ENCODE data around the gene HOXC4. TPM values are rescaled to one million over a fixed set of nuclear protein-coding genes. Genes with fewer than 3 reads are reported as not detected.

Gene HOXC4
- polyA plus RNA-seq, 2 of the 4 experiments (the other 2 are of a cell fraction), result 1.3 to 4.0 TPM

DNA sequence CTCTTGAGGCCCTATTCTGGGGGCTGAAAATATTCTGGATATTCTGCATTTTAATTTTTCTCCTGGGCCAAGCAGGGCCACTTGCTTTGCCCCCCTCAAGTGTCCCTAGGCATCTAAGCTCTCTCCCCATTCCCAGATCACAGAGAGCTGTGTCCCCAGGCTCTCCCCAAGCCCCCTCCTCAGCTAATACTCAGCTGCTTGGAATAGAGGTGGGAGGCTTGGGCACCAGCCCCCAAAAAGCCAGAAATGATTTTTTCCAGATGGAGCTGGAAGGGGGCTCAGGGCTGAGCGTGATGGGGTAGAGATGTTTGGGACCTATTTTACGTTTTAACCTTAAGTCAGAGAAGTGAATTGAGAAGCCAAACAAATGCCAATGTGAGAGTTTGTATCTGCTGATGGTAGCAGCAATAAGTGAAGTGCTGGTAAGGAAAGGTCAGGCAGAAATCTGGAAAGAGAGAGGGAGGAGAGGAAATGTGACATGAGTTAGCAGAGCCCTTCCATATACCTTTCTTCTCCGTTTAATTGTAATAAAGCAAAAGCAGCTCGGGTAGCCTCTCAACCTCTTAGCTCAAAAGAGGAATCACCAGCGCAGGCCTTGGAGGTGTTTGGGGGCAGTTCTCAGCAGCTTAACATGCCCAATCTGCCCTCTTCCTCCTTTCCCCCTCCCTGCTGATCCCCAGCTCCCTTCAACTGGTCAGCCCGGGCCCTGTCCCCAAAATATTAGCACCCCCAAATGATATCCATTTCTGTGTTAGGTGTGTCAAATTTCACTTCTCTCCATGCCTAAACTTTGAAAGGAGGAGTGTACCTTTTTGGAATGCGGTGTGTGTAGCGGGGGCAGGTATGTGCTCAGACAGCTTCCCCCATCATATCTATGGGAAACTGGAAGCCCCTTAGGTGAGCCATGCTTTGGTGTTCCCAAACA lies 30.4 kb upstream of the HOXC4 start:
- H3K4me3 ChIP-seq, result no peak overlapping the region
- peaks cover 41% of the 10 kb centered on the region for H3K4me1 ChIP-seq
- DNase-seq (ENCODE audit: low read depth in 1 of 2, low spot score in 1 of 2) (no peak), ATAC-seq (no peak), FAIRE-seq (no peak)
- no peaks in the 10 kb centered on the region for H3K9me3 ChIP-seq
- WGBS (ENCODE audit: missing lambda C conversion rate), result 83% methylated on average over 8 of the region's 8 CpGs
- ChIA-PET POLR2A (interaction anchor here (1.1 kb wide), 1 partner anchor 14 kb away, joined by 5 read pairs; the partner anchor contains the start of gene HOXC8), CTCF (interaction anchor here (0.9 to 27.9 kb wide), 13 partner anchors 8 to 276 kb away, joined by 3 to 476 read pairs (median 8); partner anchors contain the start of genes HOXC5, HOXC8 and SMUG1)
- H3K27ac ChIP-seq, result no peak overlapping the region
- TF ChIP-seq SMC3 (IDR thresholded peaks at IDR 0.05), result no peak
- no peak for TF ChIP-seq ELK1 (IDR thresholded peaks at IDR 0.05; ENCODE audit: low read depth, low read length)
- TF ChIP-seq ZFP36 (IDR thresholded peaks at IDR 0.05; ENCODE audit: borderline replicate concordance, partially characterized antibody), result no peak
- TF ChIP-seq HOXB13 (CRISPR knock-in tag; IDR thresholded peaks at IDR 0.05; ENCODE audit: low read depth), result no peak
- no peak for TF ChIP-seq ZSCAN20 (CRISPR knock-in tag; IDR thresholded peaks at IDR 0.05)
- TF ChIP-seq RCOR1 (IDR thresholded peaks at IDR 0.05; ENCODE audit: low read depth, low read length), result no peak
- no peak overlapping the region for H3K4me2 ChIP-seq

DNA sequence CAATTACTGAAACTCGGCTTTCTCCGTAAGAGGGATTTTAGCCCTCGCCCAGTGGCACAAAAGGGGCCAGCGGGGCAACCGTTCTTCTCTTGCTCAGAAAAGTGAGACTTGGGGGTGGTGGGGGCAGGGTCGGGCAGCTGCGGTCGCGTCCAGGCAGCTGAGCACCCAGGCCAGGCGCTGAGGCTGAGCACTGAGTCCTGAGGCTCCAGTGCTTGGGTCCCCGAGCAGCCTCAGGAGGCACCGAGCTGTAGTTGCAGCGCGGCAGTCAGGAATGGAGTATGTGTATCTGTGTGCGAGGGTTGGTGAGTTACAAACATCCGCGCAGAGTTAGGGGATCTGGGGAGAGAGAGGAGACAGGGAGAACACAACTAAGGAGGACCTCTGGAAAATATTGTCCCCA lies 29.5 kb upstream of the HOXC4 start:
- Histone ChIP-seq H3K27ac (no peak overlapping the region), H3K9me3 (no peaks in the 10 kb centered on the region), H3K4me1 (peaks cover 40% of the 10 kb centered on the region), H3K4me3 (no peak overlapping the region), H3K4me2 (no peak overlapping the region)
- ChIA-PET CTCF (interaction anchor here (1.0 to 27.9 kb wide), 10 partner anchors 8 to 192 kb away, joined by 3 to 476 read pairs (median 16); partner anchors contain the start of genes HOXC5, HOXC8 and SMUG1), POLR2A (interaction anchor here (1.1 kb wide), 1 partner anchor 15 kb away, joined by 5 read pairs; the partner anchor contains the start of gene HOXC8)
- no peak for FAIRE-seq
- WGBS (ENCODE audit: missing lambda C conversion rate), result 88% methylated on average over 17 of the region's 17 CpGs
- no peak for ATAC-seq
- DNase-seq (ENCODE audit: low read depth in 1 of 2, low spot score in 1 of 2), result no peak
- no peak for TF ChIP-seq KDM5A (IDR thresholded peaks at IDR 0.05)
- TF ChIP-seq HOXA7 (CRISPR knock-in tag; IDR thresholded peaks at IDR 0.05), result no peak
- no peak for TF ChIP-seq PHF8 (IDR thresholded peaks at IDR 0.05; ENCODE audit: borderline replicate concordance, low read depth)
- TF ChIP-seq ZC3H11A (IDR thresholded peaks at IDR 0.05), result no peak

DNA sequence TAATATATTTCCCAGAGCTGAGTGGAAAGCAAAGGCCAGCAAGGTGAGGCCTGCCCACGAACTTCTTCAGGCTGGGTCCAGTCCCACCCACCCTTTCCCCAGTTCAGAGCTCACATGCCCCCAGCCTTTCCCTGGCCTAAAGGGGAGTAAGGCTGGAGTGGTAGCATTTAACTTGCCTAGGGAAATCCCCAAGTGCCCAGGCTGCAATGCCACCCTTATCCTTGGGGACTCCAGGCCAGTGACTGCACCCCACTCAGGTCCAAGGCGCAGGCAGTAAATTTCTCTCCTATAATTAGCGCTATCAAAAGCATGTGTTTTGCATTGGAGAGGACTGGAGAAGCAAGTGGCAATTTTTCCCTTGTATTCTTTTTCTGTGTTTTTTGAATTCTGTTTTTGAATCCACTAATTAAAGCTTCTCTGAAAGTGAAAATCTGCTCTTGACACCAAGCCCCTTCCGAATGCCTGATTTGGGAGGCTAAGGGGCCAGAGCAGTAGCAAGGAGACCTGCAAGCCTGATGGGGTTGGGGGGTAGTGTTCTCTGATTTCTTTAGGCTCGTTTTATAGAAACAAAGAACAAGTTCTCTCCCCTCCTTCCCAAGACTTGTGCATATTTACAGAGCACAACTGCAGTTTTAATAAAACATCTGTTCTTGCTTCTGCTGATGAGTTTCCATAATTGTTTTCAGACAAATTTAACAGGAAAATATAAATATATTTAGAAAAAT lies 28.9 kb upstream of the HOXC4 start:
- Histone ChIP-seq H3K27ac (no peak overlapping the region), H3K9me3 (no peaks in the 10 kb centered on the region), H3K4me2 (no peak overlapping the region), H3K4me3 (no peak overlapping the region), H3K4me1 (peaks cover 34% of the 10 kb centered on the region)
- TF ChIP-seq MYC (IDR thresholded peaks at IDR 0.05; ENCODE audit: borderline replicate concordance, low read length) (no peak), SMC3 (IDR thresholded peaks at IDR 0.05) (no peak), FOSB (CRISPR knock-in tag; IDR thresholded peaks at IDR 0.05) (no peak), ZFP36 (IDR thresholded peaks at IDR 0.05; ENCODE audit: borderline replicate concordance, partially characterized antibody) (no peak), REST (IDR thresholded peaks at IDR 0.05) (no peak), FOXS1 (CRISPR knock-in tag; IDR thresholded peaks at IDR 0.05) (no peak), JUN (IDR thresholded peaks at IDR 0.05) (no peak)
- no peak for FAIRE-seq
- 69% methylated on average over 5 of the region's 5 CpGs for whole genome bisulfite sequencing (ENCODE audit: missing lambda C conversion rate)
- POLR2A ChIA-PET, result interaction anchor here (1.1 kb wide), 1 partner anchor 15 kb away, joined by 5 read pairs; the partner anchor contains the start of gene HOXC8
- no peak for DNase-seq (ENCODE audit: low read depth in 1 of 2, low spot score in 1 of 2)
- CTCF ChIA-PET, result interaction anchor here (0.6 to 27.9 kb wide), 11 partner anchors 7 to 192 kb away, joined by 3 to 476 read pairs (median 8); partner anchors contain the start of genes HOXC5, HOXC8 and SMUG1
- no peak for ATAC-seq

Measured in A549 (cell line).